Chondrocyte (in vitro differentiated cells): ENCODE measurements around the gene SEM1. TPM values are rescaled to one million over a fixed set of nuclear protein-coding genes. Genes with fewer than 3 reads are reported as not detected.
A peak's percentile ranks its signal among the peaks of the same experiment; 100 is the strongest.
"Not testable (repeated sequence)": the region's sequence is repeated elsewhere in the genome, so short reads cannot be mapped to it uniquely, and the experiment has no call there.

Source experiments
- DNase-seq: peaks from one replicate; pipeline ENCODE4 v3.0.0; 2021; ENCODE audit warnings: mixed read lengths, low spot score
- H3K27ac Mint-ChIP-seq: one replicate; pipeline ENCODE4 v1.8.0; 2021; ENCODE audit warnings: mild to moderate bottlenecking, moderate library complexity, mixed read lengths; ENCODE audit not compliant: unreplicated experiment
- H3K27me3 Mint-ChIP-seq: 2 replicates; pipeline ENCODE4 v1.8.0; 2021; ENCODE audit warnings: low read depth, mixed read lengths
- H3K36me3 Mint-ChIP-seq: 2 replicates; pipeline ENCODE4 v1.8.0; 2021; ENCODE audit warnings: low read depth, mixed read lengths
- H3K4me1 Mint-ChIP-seq: 2 replicates; pipeline ENCODE4 v1.8.0; 2021; ENCODE audit warnings: low read depth, mild to moderate bottlenecking, mixed read lengths
- H3K4me3 Mint-ChIP-seq: one replicate; pipeline ENCODE4 v1.8.0; 2021; ENCODE audit warnings: mild to moderate bottlenecking, moderate library complexity, mixed read lengths; ENCODE audit not compliant: unreplicated experiment
- H3K9me3 Mint-ChIP-seq: 2 replicates; pipeline ENCODE4 v1.8.0; 2021; ENCODE audit warnings: low read depth, mixed read lengths
- CTCF ChIP-seq: fragments of 200-600 bp; sonication (generic); IDR thresholded peaks from 2 replicates; pipeline ENCODE4 v1.5.0; 2021; ENCODE audit warnings: antibody characterized with exemption, mild to moderate bottlenecking, moderate library complexity
- total RNA-seq: library from RNA; stranded (reverse); gene quantifications from 3 replicates; pipeline ENCODE4 v1.2.1, GENCODE V29; 2021

The SEM1 gene
- total RNA-seq, 1 donor from 2014 or later: 33.3 TPM

- Mint-ChIP-seq H3K27me3 (no peaks in the 10 kb centered on the region), H3K9me3 (no peaks in the 10 kb centered on the region), H3K4me1 (no peaks in the 10 kb centered on the region), H3K27ac (peak overlapping the region; percentile 15), H3K36me3 (peaks cover 4% of the 10 kb centered on the region), H3K4me3 (no peak overlapping the region)
- TF ChIP-seq CTCF: no peak
- DNase-seq: no peak
Observed at GRCh38 chr7:96664793-96665192, 44.9 kb downstream of the SEM1 start.

- no peaks in the 10 kb centered on the region for H3K4me1 Mint-ChIP-seq
- no peaks in the 10 kb centered on the region for H3K9me3 Mint-ChIP-seq
- H3K36me3 Mint-ChIP-seq: peaks cover 7% of the 10 kb centered on the region
- DNase-seq: no peak
- no peak overlapping the region for H3K27ac Mint-ChIP-seq
- TF ChIP-seq CTCF: no peak
- no peaks in the 10 kb centered on the region for H3K27me3 Mint-ChIP-seq
- no peak overlapping the region for H3K4me3 Mint-ChIP-seq
Observed at GRCh38 chr7:96663871-96664445, 45.7 kb downstream of the SEM1 start.

- H3K9me3 Mint-ChIP-seq: no peaks in the 10 kb centered on the region
- no peak overlapping the region for H3K27ac Mint-ChIP-seq
Observed at GRCh38 chr7:96663457-96663856, 46.2 kb downstream of the SEM1 start.

GRCh38 chr7:96662151-96662550 lies 47.5 kb downstream of the SEM1 start:
- H3K4me3 Mint-ChIP-seq, DNase-seq, H3K27me3 Mint-ChIP-seq, H3K4me1 Mint-ChIP-seq, H3K9me3 Mint-ChIP-seq, H3K27ac Mint-ChIP-seq, H3K36me3 Mint-ChIP-seq: not testable (repeated sequence)

More at GRCh38 chr7:96663457-96663856, 46.2 kb downstream of the SEM1 start:
- H3K4me1 Mint-ChIP-seq: no peaks in the 10 kb centered on the region
- DNase-seq: no peak
- no peak overlapping the region for H3K4me3 Mint-ChIP-seq
- TF ChIP-seq CTCF: no peak
- H3K36me3 Mint-ChIP-seq: peaks cover 7% of the 10 kb centered on the region
- no peaks in the 10 kb centered on the region for H3K27me3 Mint-ChIP-seq

- no peak overlapping the region for H3K27ac Mint-ChIP-seq
- no peak for TF ChIP-seq CTCF
- H3K27me3 Mint-ChIP-seq: no peaks in the 10 kb centered on the region
- DNase-seq: no peak
- H3K4me3 Mint-ChIP-seq: no peak overlapping the region
- peaks cover 3% of the 10 kb centered on the region for H3K36me3 Mint-ChIP-seq
- no peaks in the 10 kb centered on the region for H3K4me1 Mint-ChIP-seq
- H3K9me3 Mint-ChIP-seq: peaks cover 2% of the 10 kb centered on the region
Observed at GRCh38 chr7:96658022-96658412, 51.6 kb downstream of the SEM1 start.

- H3K9me3 Mint-ChIP-seq: peaks cover 5% of the 10 kb centered on the region
- TF ChIP-seq CTCF: no peak
Observed at GRCh38 chr7:96657347-96658021, 52.2 kb downstream of the SEM1 start.

More at GRCh38 chr7:96657347-96658021, 52.2 kb downstream of the SEM1 start:
- H3K27me3 Mint-ChIP-seq: no peaks in the 10 kb centered on the region
- no peak overlapping the region for H3K4me3 Mint-ChIP-seq
- no peaks in the 10 kb centered on the region for H3K4me1 Mint-ChIP-seq
- H3K36me3 Mint-ChIP-seq: peaks cover 3% of the 10 kb centered on the region
- no peak for DNase-seq
- no peak overlapping the region for H3K27ac Mint-ChIP-seq
